GM12891 (cell line): ENCODE results near the gene MLST8.

ENCODE experiments used
- POLR2A ChIP-seq: IDR thresholded peaks from 2 replicates; pipeline ENCODE4 v1.6.1; 2011; ENCODE audit warnings: low read depth, low read length, control low read depth
- POU2F2 ChIP-seq: IDR thresholded peaks from 2 replicates; pipeline ENCODE4 v1.6.1; 2011; ENCODE audit warnings: low read depth, mild to moderate bottlenecking, control low read depth, low read length, moderate library complexity
- TAF1 ChIP-seq: IDR thresholded peaks from 2 replicates; pipeline ENCODE4 v1.6.1; 2011; ENCODE audit warnings: low read depth, low read length, control low read depth

DNA sequence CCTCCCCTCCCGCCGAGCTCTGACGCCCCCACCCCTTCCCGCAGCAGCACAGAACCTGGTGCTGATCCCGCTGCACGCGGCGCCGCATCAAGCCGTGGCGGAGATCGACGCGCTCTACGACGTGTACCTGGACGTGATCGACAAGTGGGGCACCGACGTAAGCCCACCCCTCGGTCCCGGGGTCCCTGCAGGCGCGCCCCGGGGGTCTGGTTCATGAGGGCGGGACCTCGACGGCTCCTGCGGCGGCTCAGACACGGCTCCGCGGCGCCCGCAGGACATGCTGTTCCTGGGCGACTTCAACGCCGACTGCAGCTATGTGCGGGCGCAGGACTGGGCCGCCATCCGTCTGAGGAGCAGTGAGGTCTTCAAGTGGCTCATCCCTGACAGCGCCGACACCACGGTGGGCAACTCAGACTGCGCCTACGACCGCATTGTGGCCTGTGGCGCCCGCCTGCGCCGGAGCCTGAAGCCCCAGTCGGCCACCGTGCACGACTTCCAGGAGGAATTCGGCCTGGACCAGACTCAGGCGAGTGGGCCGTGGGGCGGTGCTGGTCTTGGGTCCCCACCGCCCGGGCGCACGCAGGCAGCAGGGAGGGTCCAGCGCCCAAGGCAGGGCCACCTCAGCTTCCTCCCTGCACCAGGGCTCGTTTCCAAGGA lies 32.4 kb downstream of the MLST8 start:
- TF ChIP-seq POLR2A (0 out of 2 replicates have a peak, but pooled peaks have one; percentile 19), POU2F2 (no peak), TAF1 (no peak)
